ENCODE data around the gene POLR2M.

POLR2M gene

GRCh38 chr15:57747206-57747896 lies 40.8 kb downstream of the POLR2M start:
- no peak overlapping the region for H2BK15ac ChIP-seq (ENCODE audit: low read length)
- no peak overlapping the region for H2AFZ ChIP-seq (ENCODE audit: low read length)
- no peak overlapping the region for H2BK12ac ChIP-seq (ENCODE audit: low read length)
- H2BK120ac ChIP-seq (ENCODE audit: low read depth, low read length) = no peak overlapping the region
- peaks cover 0 to 2% (median 0%) of the 10 kb centered on the region in 3 experiments for H3K27me3 ChIP-seq (ENCODE audit: control insufficient read depth in 3 of 3, insufficient read depth in 3 of 3, low read depth in 1 of 3, low read length in 3 of 3)
- no peak overlapping the region for H3K14ac ChIP-seq (ENCODE audit: low read length)
- H3K4me1 ChIP-seq (ENCODE audit: control insufficient read depth in 2 of 2, insufficient read depth in 1 of 2, low read depth in 1 of 2, low read length in 2 of 2) = peaks cover 0 to 2% of the 10 kb centered on the region in 2 donors
- no peak overlapping the region for H3K4ac ChIP-seq (ENCODE audit: low read length)
- no peak overlapping the region for H3K23ac ChIP-seq (ENCODE audit: low read depth, low read length, poor library complexity)
- H3K9me3 ChIP-seq (replicated peaks in 1 of 2; ENCODE audit: control insufficient read depth in 2 of 2, insufficient read depth in 1 of 2, low read depth in 1 of 2, low read length in 2 of 2) = no peaks in the 10 kb centered on the region
- WGBS, 2 donors (ENCODE audit: extremely low coverage in 2 of 2, insufficient read length in 2 of 2, insufficient replicate concordance in 1 of 2) = no CpG with 5 or more reads among the region's 13 CpGs
- no peak overlapping the region for H4K8ac ChIP-seq (ENCODE audit: low read depth, low read length)
- H3K27ac ChIP-seq (replicated peaks; ENCODE audit: low read length) = no peak overlapping the region
- no peak for DNase-seq (ENCODE audit: low spot score)
- H3K36me3 ChIP-seq (replicated peaks in 1 of 2; ENCODE audit: control insufficient read depth in 2 of 2, insufficient read depth in 2 of 2, low read length in 2 of 2) = no peaks in the 10 kb centered on the region
- no peak overlapping the region for H3K4me2 ChIP-seq (ENCODE audit: insufficient read depth, low read length, poor library complexity, severe bottlenecking)
- H3K18ac ChIP-seq (ENCODE audit: low read length) = no peak overlapping the region
- no peak overlapping the region for H4K91ac ChIP-seq (ENCODE audit: low read depth, low read length, poor library complexity)
- H3K4me3 ChIP-seq (ENCODE audit: low read length in 2 of 2) = no peak overlapping the region
- no peak overlapping the region for H2AK5ac ChIP-seq (ENCODE audit: low read depth, low read length)
- no peak overlapping the region for H2BK5ac ChIP-seq (ENCODE audit: low read length)
- no peak overlapping the region for H3K9ac ChIP-seq (ENCODE audit: low read depth, low read length, poor library complexity)
- H3K79me1 ChIP-seq (ENCODE audit: low read depth, low read length) = no peaks in the 10 kb centered on the region

- H3K79me1 ChIP-seq (ENCODE audit: low read depth, low read length) = no peaks in the 10 kb centered on the region
- peaks cover 0 to 2% of the 10 kb centered on the region in 2 donors for H3K4me1 ChIP-seq (ENCODE audit: control insufficient read depth in 2 of 2, insufficient read depth in 1 of 2, low read depth in 1 of 2, low read length in 2 of 2)
- H3K4ac ChIP-seq (ENCODE audit: low read length) = no peak overlapping the region
- H3K36me3 ChIP-seq (replicated peaks in 1 of 2; ENCODE audit: control insufficient read depth in 2 of 2, insufficient read depth in 2 of 2, low read length in 2 of 2) = no peaks in the 10 kb centered on the region
- peaks cover 0 to 2% (median 0%) of the 10 kb centered on the region in 3 experiments for H3K27me3 ChIP-seq (ENCODE audit: control insufficient read depth in 3 of 3, insufficient read depth in 3 of 3, low read depth in 1 of 3, low read length in 3 of 3)
- no peaks in the 10 kb centered on the region for H3K9me3 ChIP-seq (replicated peaks in 1 of 2; ENCODE audit: control insufficient read depth in 2 of 2, insufficient read depth in 1 of 2, low read depth in 1 of 2, low read length in 2 of 2)
- no CpG with 5 or more reads among the region's 3 CpGs for WGBS, 2 donors (ENCODE audit: extremely low coverage in 2 of 2, insufficient read length in 2 of 2, insufficient replicate concordance in 1 of 2)
- no peak overlapping the region for H3K18ac ChIP-seq (ENCODE audit: low read length)
- DNase-seq (ENCODE audit: low spot score) = peak; percentile 26
- H2BK12ac ChIP-seq (ENCODE audit: low read length) = no peak overlapping the region
- H3K4me3 ChIP-seq (ENCODE audit: low read length in 2 of 2) = no peak overlapping the region
- no peak overlapping the region for H3K4me2 ChIP-seq (ENCODE audit: insufficient read depth, low read length, poor library complexity, severe bottlenecking)
- H2BK5ac ChIP-seq (ENCODE audit: low read length) = no peak overlapping the region
- H4K8ac ChIP-seq (ENCODE audit: low read depth, low read length) = no peak overlapping the region
- H2AK5ac ChIP-seq (ENCODE audit: low read depth, low read length) = no peak overlapping the region
- H2BK15ac ChIP-seq (ENCODE audit: low read length) = no peak overlapping the region
- no peak overlapping the region for H3K27ac ChIP-seq (replicated peaks; ENCODE audit: low read length)
- H3K23ac ChIP-seq (ENCODE audit: low read depth, low read length, poor library complexity) = no peak overlapping the region
- no peak overlapping the region for H2BK120ac ChIP-seq (ENCODE audit: low read depth, low read length)
- H2AFZ ChIP-seq (ENCODE audit: low read length) = no peak overlapping the region
- no peak overlapping the region for H3K14ac ChIP-seq (ENCODE audit: low read length)
- H4K91ac ChIP-seq (ENCODE audit: low read depth, low read length, poor library complexity) = no peak overlapping the region
- no peak overlapping the region for H3K9ac ChIP-seq (ENCODE audit: low read depth, low read length, poor library complexity)
Observed at GRCh38 chr15:57751177-57751800, 44.8 kb downstream of the POLR2M start.

GRCh38 chr15:57752436-57752835 lies 45.9 kb downstream of the POLR2M start:
- no CpG with 5 or more reads among the region's 9 CpGs for WGBS, 2 donors (ENCODE audit: extremely low coverage in 2 of 2, insufficient read length in 2 of 2, insufficient replicate concordance in 1 of 2)

GRCh38 chr15:57752840-57753239 lies 46.3 kb downstream of the POLR2M start:
- Histone ChIP-seq H3K27ac (replicated peaks; ENCODE audit: low read length) (no peak overlapping the region), H4K8ac (ENCODE audit: low read depth, low read length) (no peak overlapping the region)

More at GRCh38 chr15:57752436-57752835, 45.9 kb downstream of the POLR2M start:
- Histone ChIP-seq H2BK120ac (ENCODE audit: low read depth, low read length) (no peak overlapping the region), H3K4me3 (ENCODE audit: low read length in 2 of 2) (no peak overlapping the region), H2BK12ac (ENCODE audit: low read length) (no peak overlapping the region), H3K9ac (ENCODE audit: low read depth, low read length, poor library complexity) (no peak overlapping the region), H3K9me3 (replicated peaks in 1 of 2; ENCODE audit: control insufficient read depth in 2 of 2, insufficient read depth in 1 of 2, low read depth in 1 of 2, low read length in 2 of 2) (no peaks in the 10 kb centered on the region), H3K27me3 (ENCODE audit: control insufficient read depth in 3 of 3, insufficient read depth in 3 of 3, low read depth in 1 of 3, low read length in 3 of 3) (peaks cover 0 to 2% (median 0%) of the 10 kb centered on the region in 3 experiments), H3K4me2 (ENCODE audit: insufficient read depth, low read length, poor library complexity, severe bottlenecking) (no peak overlapping the region), H3K27ac (replicated peaks; ENCODE audit: low read length) (no peak overlapping the region), H2AFZ (ENCODE audit: low read length) (no peak overlapping the region), H3K4me1 (ENCODE audit: control insufficient read depth in 2 of 2, insufficient read depth in 1 of 2, low read depth in 1 of 2, low read length in 2 of 2) (peaks cover 0 to 2% of the 10 kb centered on the region in 2 donors), H3K14ac (ENCODE audit: low read length) (no peak overlapping the region), H2AK5ac (ENCODE audit: low read depth, low read length) (no peak overlapping the region), H4K91ac (ENCODE audit: low read depth, low read length, poor library complexity) (no peak overlapping the region), H2BK5ac (ENCODE audit: low read length) (no peak overlapping the region), H2BK15ac (ENCODE audit: low read length) (no peak overlapping the region), H4K8ac (ENCODE audit: low read depth, low read length) (no peak overlapping the region), H3K23ac (ENCODE audit: low read depth, low read length, poor library complexity) (no peak overlapping the region), H3K4ac (ENCODE audit: low read length) (no peak overlapping the region), H3K18ac (ENCODE audit: low read length) (no peak overlapping the region), H3K79me1 (ENCODE audit: low read depth, low read length) (no peaks in the 10 kb centered on the region), H3K36me3 (replicated peaks in 1 of 2; ENCODE audit: control insufficient read depth in 2 of 2, insufficient read depth in 2 of 2, low read length in 2 of 2) (no peaks in the 10 kb centered on the region)
- no peak for DNase-seq (ENCODE audit: low spot score)

More at GRCh38 chr15:57752840-57753239, 46.3 kb downstream of the POLR2M start:
- H3K23ac ChIP-seq (ENCODE audit: low read depth, low read length, poor library complexity) = no peak overlapping the region
- H3K9me3 ChIP-seq (replicated peaks in 1 of 2; ENCODE audit: control insufficient read depth in 2 of 2, insufficient read depth in 1 of 2, low read depth in 1 of 2, low read length in 2 of 2) = no peaks in the 10 kb centered on the region
- no peak overlapping the region for H2BK12ac ChIP-seq (ENCODE audit: low read length)
- no peak overlapping the region for H2BK120ac ChIP-seq (ENCODE audit: low read depth, low read length)
- H2AFZ ChIP-seq (ENCODE audit: low read length) = no peak overlapping the region
- H2BK15ac ChIP-seq (ENCODE audit: low read length) = no peak overlapping the region
- no peak for DNase-seq (ENCODE audit: low spot score)
- no peaks in the 10 kb centered on the region for H3K36me3 ChIP-seq (replicated peaks in 1 of 2; ENCODE audit: control insufficient read depth in 2 of 2, insufficient read depth in 2 of 2, low read length in 2 of 2)
- H3K18ac ChIP-seq (ENCODE audit: low read length) = peak overlapping the region; percentile 20
- no peak overlapping the region for H3K4ac ChIP-seq (ENCODE audit: low read length)
- no peak overlapping the region for H3K14ac ChIP-seq (ENCODE audit: low read length)
- no peak overlapping the region for H4K91ac ChIP-seq (ENCODE audit: low read depth, low read length, poor library complexity)
- H3K27me3 ChIP-seq (ENCODE audit: control insufficient read depth in 3 of 3, insufficient read depth in 3 of 3, low read depth in 1 of 3, low read length in 3 of 3) = peaks cover 0 to 2% (median 0%) of the 10 kb centered on the region in 3 experiments
- no peak overlapping the region for H2BK5ac ChIP-seq (ENCODE audit: low read length)
- peak overlapping the region; percentile 36 for H2AK5ac ChIP-seq (ENCODE audit: low read depth, low read length)
- no peak overlapping the region for H3K4me2 ChIP-seq (ENCODE audit: insufficient read depth, low read length, poor library complexity, severe bottlenecking)
- peaks cover 0 to 2% of the 10 kb centered on the region in 2 donors for H3K4me1 ChIP-seq (ENCODE audit: control insufficient read depth in 2 of 2, insufficient read depth in 1 of 2, low read depth in 1 of 2, low read length in 2 of 2)
- no CpG with 5 or more reads among the region's 9 CpGs for WGBS, 2 donors (ENCODE audit: extremely low coverage in 2 of 2, insufficient read length in 2 of 2, insufficient replicate concordance in 1 of 2)
- H3K4me3 ChIP-seq (ENCODE audit: low read length in 2 of 2) = no peak overlapping the region
- no peaks in the 10 kb centered on the region for H3K79me1 ChIP-seq (ENCODE audit: low read depth, low read length)
- no peak overlapping the region for H3K9ac ChIP-seq (ENCODE audit: low read depth, low read length, poor library complexity)
